Measurements from ENCODE around the gene RNF41. TPM values are rescaled to one million over a fixed set of nuclear protein-coding genes. Genes with fewer than 3 reads are reported as not detected.

Gene RNF41
- total RNA-seq, 1 donor from 2014 or later = 49.6 TPM

GRCh38 chr12:56231184-56231582, 9.5 kb upstream of the RNF41 start:
- DNase-seq (ENCODE audit: low spot score in 2 of 2, unreplicated experiment in 2 of 2) = no peak
- H3K27ac Mint-ChIP-seq = no peak overlapping the region
- no peaks in the 10 kb centered on the region for H3K4me1 Mint-ChIP-seq
- no peaks in the 10 kb centered on the region for H3K9me3 Mint-ChIP-seq
- no peaks in the 10 kb centered on the region for H3K27me3 Mint-ChIP-seq (ENCODE audit: low read depth)
- no peak for TF ChIP-seq CTCF (IDR thresholded peaks at IDR 0.05; ENCODE audit: unreplicated experiment)
- no peak overlapping the region for H3K4me3 Mint-ChIP-seq
- H3K36me3 Mint-ChIP-seq = peaks cover 2% of the 10 kb centered on the region

DNA sequence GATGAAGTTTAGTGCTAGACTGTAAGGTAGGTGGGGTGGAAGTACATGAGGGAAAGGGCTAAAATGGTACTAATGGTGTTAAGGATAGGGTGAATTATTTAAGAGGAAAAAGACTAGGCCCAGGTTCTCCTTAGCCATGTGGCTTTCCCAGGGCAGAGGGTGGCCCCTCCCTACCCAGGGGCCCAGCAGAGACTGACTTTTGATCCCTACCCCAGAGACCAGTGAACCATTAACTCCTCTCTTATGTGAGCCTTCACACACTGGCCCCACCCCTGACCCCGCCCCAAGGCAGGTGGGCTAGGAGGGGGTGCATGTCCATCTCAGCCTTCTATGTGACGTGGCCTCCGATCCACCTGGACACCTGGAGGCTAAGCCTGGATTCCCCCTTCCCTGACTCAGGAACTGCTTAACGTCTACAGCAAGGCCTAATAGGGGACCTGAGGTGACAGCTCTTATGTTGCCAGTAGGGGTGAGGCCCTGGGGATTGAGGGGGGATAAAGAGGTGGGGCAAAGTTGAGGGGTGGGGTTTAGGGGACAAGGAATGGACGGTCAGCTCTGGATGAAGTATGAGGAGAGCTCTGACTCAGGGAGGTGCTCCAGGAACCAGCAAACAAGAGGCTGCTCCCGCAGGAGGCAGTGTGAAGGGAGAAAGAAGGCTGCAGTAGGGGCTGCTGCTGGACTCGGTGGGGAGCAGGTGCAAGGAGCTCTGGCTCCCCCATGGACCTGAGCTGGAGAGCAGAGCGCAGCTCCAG, 8.9 kb upstream of the RNF41 start:
- peaks cover 4% of the 10 kb centered on the region for H3K36me3 Mint-ChIP-seq
- no peak for TF ChIP-seq CTCF (IDR thresholded peaks at IDR 0.05; ENCODE audit: unreplicated experiment)
- no peaks in the 10 kb centered on the region for H3K4me1 Mint-ChIP-seq
- no peaks in the 10 kb centered on the region for H3K27me3 Mint-ChIP-seq (ENCODE audit: low read depth)
- no peak overlapping the region for H3K27ac Mint-ChIP-seq
- no peaks in the 10 kb centered on the region for H3K9me3 Mint-ChIP-seq
- no peak for DNase-seq (ENCODE audit: low spot score in 2 of 2, unreplicated experiment in 2 of 2)
- H3K4me3 Mint-ChIP-seq = no peak overlapping the region

DNA sequence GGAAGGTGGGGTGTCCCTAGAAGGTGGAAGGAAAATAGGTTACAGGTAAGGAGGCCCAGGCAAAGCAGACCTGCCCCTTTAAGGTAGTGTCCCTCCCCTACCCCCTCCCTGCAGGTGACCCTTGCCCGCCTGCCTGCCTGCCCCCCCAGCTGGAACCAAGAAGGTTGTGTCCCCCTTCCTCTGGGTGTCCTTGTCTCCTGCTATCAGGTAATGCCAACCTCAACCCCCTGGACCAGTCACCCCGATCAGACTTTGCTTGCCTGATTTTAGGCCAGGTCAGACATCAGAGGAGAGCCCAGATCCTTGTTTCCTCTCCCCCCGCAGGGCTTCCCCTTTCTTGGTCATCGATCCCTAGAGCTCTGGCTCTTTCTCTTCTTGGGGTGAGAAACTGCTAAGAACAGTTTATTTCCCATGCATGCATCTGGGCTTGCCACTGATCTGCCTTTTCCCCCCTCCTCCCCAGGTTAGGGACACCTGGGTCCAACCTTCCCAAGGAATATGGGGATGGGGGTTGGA, 8.3 kb upstream of the RNF41 start, which contains the start of gene SLC39A5:
Gene SLC39A5 (plus strand): TSS at position 136 of the 516 bp plus-strand sequence. CDS start 1,224 bp downstream, outside the sequence.
- Mint-ChIP-seq H3K9me3 (no peaks in the 10 kb centered on the region), H3K4me1 (peaks cover 5% of the 10 kb centered on the region), H3K27me3 (ENCODE audit: low read depth) (no peaks in the 10 kb centered on the region), H3K27ac (no peak within 1 kb of the TSS), H3K36me3 (peaks cover 4% of the 10 kb centered on the region), H3K4me3 (no peak within 1 kb of the TSS)
- DNase-seq (ENCODE audit: low spot score in 2 of 2, unreplicated experiment in 2 of 2) = no peak
- TF ChIP-seq CTCF (IDR thresholded peaks at IDR 0.05; ENCODE audit: unreplicated experiment) = no peak

GRCh38 chr12:56229082-56229481, 7.4 kb upstream of the RNF41 start:
- peaks cover 4% of the 10 kb centered on the region for H3K36me3 Mint-ChIP-seq
- no peak for DNase-seq (ENCODE audit: low spot score in 2 of 2, unreplicated experiment in 2 of 2)
- no peaks in the 10 kb centered on the region for H3K9me3 Mint-ChIP-seq
- no peak overlapping the region for H3K4me3 Mint-ChIP-seq
- H3K4me1 Mint-ChIP-seq = peaks cover 11% of the 10 kb centered on the region
- no peaks in the 10 kb centered on the region for H3K27me3 Mint-ChIP-seq (ENCODE audit: low read depth)
- H3K27ac Mint-ChIP-seq = no peak overlapping the region
- no peak for TF ChIP-seq CTCF (IDR thresholded peaks at IDR 0.05; ENCODE audit: unreplicated experiment)

DNA sequence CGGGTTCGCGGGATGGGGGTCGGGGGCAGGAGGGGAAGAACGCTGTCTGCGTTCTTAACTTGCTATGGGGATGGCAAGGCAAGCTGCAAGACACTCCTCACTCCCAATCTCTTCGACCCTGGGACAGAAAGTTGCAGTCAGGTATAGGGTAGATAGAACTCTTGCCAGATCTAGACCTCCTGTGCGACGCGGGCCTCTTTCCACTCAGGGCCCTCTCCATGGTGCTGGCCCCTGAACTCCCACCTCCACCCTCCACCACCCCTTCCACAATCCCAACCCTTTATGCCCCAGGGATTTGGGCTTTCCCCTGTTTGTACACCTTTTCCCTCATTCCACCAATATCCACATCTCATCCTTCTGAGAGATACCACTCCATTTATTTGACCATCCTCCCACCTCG, 3.2 kb upstream of the RNF41 start:
- Mint-ChIP-seq H3K4me3 (peak overlapping the region; percentile 77), H3K36me3 (peaks cover 4% of the 10 kb centered on the region), H3K27ac (peak overlapping the region; percentile 72), H3K4me1 (peaks cover 32% of the 10 kb centered on the region), H3K9me3 (no peaks in the 10 kb centered on the region), H3K27me3 (ENCODE audit: low read depth) (no peaks in the 10 kb centered on the region)
- TF ChIP-seq CTCF (IDR thresholded peaks at IDR 0.05; ENCODE audit: unreplicated experiment) = no peak
- DNase-seq (ENCODE audit: low spot score in 2 of 2, unreplicated experiment in 2 of 2) = no peak

Data from mesothelial cell of epicardium (in vitro differentiated cells).